CD4-positive, alpha-beta T cell treated with Interleukin-4 for 4 hours (primary cell): ENCODE results near the gene NPR2.
A peak's percentile ranks its signal among the peaks of the same experiment; 100 is the strongest.

Source experiments
- DNase-seq: peaks from one replicate; pipeline ENCODE4 v3.0.0-alpha.2; 2020

Gene NPR2

DNA sequence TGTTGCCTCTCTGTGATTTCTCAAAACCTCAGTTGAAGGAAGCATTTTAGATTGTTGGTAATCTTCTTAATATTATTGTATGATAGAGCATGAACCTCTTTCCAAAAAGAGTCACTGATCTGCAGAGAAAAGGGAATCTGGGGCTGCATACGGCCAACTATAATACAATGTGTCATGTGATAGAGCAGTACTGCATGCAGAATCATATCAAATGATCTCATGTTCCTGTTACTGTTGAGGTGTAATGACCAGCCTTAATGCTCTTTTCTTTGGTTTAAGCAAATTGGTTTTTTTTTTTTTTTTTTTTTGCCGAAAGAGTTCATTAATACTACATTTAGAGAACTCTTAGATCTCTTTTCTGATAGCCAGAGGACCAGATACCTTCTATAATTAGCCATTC is 24.4 kb upstream of the NPR2 start:
- DNase-seq = no peak

DNA sequence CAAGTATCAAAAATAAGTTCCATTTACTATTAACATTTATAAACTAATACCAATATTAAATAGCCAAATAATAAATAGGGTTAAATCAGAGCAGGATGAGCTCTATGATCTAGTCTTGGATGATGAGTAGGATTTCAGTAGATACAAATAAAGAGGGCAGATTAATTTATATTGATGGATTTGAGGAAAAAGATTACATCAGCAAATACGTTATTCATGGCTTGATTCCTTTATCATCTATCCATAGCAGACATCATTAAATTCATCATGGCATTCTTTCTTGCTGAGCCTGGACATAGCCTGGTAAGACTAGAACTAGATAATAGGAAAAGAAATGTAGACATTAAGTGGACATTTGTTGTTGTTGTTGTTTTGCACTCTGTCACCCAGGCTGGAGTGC is 23.9 kb upstream of the NPR2 start:
- no peak for DNase-seq

DNA sequence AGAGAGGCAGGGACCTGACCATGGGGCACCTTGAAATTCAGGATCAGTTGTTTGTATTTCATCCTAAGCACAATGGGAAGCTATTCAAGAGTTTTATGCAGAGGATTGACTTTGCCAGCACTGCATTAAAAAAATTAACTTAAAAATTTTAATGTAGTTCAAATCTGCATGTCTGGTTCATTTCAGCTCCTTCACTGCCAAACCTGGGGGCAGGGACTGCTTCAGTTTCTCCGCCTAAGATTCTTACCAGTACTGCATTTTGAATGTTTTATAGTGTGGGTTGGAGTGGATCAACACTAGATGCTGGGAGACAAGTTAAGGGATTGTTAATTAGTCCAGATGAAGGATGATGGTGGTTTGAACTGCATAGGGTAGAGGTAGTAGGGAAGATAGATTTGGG is 21.6 kb upstream of the NPR2 start:
- DNase-seq = no peak

DNA sequence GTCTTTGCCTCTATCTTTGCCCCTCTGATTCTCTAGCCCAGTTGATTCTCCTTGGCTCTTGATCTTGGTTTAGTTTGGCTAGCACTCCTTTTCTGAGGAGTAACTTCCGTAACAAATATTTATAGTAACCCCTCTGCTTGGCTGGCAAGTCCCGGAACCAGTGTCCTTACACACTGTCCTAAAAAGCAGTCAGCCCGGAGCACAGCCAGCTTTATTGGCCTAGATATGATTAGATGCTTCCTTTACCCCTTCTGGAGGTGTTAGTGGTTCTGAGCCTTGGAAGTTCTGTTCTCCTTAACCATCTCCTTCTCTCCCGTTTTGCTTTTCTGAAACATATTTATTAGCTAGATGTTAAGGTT is 20.3 kb upstream of the NPR2 start:
- DNase-seq = no peak

DNA sequence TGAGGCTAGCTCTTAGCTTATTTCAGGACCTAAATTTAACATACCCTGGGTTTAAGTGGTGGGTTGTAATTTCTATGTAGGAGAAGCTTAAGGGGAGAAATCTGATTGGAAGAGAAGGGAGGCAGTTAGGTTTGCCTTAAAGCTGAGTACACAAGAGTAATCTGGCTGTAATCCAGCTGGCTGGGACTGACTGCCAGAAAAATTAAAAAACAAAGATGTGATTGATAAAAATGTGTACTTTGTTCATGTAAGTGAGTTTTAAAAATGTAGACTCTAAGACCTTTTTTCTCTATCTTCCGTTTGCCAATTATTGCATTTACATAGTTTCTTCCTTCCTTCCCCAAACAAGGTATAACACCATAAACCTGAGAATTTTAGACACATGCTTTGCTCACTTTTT is 19.9 kb upstream of the NPR2 start:
- DNase-seq = no peak

DNA sequence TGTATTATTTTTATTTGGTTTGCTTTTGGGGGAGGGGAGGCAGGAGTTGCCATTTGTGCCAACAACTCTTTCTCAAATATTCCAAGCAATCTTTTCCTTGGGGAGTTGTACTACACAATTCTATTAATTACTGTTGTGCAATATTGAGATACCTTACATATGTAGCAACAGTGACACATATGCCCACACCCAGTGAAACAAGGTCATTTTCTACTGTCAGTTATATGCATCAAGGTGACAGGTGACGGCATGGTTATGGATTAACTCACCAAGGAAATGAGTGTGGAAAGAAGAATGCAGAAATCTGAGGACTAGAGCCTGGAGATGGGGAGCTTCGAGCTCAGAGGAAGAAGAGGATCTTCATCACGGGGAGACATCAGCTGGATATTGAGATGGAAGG is 19.4 kb upstream of the NPR2 start:
- DNase-seq = no peak

DNA sequence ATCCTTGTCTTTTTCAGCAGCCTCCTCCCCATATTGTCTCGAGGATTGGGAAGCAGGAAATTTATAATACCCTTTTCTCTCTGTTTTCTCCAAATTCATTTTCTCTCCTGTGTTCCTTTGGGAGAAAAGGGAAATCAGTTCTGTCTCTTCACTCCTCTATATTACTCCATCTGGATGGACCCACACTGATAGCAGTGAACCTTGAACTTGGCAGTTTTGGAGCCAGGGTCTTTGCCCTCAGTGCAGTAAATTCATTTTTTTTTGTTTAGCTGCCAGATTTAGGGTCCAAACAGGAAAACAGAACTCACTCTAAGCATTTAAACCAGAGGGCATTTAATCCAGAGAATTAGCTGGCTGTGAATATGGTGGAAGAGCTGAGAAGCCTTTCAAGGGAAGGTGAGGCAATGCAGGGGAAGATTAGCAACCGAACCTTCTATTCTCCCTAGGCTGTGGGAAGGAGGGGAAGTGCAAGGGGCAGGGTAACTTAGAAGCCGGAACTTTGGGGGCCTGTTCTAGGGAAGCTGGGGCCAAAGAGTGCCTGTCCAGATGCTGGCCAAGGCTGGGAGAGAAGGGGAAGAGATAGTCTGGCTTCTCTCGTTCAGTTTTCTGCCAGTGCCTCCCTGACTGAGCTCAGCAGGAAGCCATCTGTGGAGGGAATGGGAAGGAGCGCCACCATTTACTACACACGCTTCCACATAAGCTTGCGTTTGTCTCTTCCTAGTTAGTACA is 16.3 kb upstream of the NPR2 start:
- DNase-seq = no peak

DNA sequence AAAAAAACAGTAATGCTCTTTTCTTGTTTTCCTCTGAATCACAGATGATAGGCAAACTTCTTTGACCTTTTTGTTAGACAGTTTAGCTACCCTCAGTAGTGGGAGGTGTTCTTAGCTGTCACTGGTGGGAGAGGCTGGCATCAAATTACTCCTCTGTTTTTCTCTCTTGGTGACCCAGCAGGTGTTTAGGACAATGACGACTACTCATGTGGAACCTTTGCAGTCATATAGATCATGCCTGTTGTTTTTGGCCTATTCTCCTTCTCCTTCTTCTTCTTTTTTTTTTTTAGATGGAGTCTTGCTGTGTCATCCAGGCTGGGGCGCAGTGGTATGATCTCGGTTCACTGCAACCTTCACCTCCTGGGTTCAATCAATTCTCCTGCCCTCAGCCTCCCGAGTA is 15.4 kb upstream of the NPR2 start:
- DNase-seq = no peak

DNA sequence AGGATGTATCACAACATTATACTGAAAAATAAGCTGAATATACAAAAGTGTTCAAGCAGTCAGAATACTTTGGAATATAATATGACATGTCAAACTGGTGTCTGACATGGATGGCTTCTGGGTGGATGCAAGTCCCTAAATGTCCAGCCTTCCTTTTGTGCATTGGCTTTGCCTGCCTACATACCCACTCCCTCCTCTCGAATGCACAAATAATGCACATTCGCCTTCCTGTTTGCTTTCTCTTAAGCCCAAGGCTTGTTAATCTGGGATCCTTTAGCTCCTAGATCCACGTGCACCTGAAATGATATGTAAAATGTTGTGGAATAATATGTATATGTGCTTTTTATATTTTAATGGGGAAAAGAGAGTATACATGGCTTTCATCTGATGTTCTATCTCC is 12.9 kb upstream of the NPR2 start:
- DNase-seq = no peak

DNA sequence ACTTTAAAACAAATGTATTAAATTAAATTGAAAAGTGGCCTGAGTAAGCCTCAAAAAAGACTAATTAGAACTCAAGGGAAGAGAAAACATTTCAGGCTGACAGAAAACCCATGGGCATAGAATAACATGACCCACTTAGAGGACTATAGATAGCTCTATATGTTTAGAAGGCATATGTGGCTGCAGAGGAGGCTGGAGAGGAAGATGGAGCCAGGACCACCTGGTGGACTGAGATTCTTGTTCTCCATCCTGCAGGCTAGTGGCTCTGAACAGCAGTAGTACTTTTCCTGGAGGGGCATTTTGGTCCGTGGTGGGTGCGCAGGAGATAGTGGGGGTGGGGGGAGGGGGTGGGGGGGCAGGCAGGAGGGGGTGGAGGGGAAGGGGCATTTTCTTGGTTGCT is 10.3 kb upstream of the NPR2 start:
- no peak for DNase-seq

DNA sequence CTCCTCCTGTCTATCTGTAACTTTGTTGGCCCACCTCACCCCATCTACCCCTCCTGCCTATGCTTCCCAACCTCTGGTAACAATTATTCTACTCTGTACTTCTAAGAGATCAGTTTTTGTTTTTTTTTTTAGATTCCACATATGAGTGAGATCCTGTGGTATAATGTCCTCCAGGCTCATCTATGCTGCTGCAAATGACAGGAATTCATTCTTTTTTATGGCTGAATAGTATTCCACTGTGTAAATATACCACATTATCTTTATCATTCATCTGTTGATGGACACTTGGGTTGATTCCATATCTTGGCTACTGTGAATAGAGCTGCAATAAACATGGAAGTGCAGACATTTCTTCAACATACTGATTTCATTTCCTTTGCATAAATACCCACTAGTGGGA is 8.0 kb upstream of the NPR2 start:
- no peak for DNase-seq

DNA sequence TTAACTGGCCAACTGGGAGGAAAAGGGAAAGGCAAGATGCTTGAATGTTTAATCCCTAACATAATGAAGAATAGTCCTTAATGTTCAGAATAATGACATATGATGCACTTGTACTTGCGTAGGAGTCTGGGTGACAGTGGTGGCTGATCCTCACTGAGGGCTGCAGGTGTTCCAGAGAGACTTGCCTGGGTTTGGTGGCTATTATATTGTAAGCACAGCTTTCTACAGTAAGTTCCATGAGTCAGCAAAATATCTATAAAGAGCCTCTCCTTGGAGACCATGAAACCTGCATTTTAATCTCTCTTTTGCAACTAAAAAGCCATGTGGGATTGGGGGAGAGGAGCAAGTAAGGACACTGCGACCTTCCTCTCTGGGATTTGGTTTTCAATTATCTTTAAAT is 1.9 kb upstream of the NPR2 start:
- DNase-seq = no peak

DNA sequence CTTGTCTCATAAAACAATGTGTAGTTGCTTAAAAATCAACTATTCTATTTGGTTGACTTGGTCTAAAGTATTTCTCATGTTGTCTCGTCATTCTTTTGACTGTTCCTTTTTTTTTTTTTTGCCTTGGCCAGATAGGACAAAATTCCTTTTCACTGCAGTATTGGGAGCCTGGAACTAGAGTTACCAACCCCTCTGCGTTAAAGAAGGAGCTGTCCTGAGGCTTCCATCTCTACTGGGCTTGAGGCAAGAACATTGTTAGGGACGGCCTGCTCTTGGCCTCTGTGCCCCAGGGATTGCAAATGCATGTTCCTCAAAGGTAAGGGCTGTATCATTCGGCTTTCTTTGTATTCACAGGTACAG is 1.4 kb upstream of the NPR2 start:
- no peak for DNase-seq

DNA sequence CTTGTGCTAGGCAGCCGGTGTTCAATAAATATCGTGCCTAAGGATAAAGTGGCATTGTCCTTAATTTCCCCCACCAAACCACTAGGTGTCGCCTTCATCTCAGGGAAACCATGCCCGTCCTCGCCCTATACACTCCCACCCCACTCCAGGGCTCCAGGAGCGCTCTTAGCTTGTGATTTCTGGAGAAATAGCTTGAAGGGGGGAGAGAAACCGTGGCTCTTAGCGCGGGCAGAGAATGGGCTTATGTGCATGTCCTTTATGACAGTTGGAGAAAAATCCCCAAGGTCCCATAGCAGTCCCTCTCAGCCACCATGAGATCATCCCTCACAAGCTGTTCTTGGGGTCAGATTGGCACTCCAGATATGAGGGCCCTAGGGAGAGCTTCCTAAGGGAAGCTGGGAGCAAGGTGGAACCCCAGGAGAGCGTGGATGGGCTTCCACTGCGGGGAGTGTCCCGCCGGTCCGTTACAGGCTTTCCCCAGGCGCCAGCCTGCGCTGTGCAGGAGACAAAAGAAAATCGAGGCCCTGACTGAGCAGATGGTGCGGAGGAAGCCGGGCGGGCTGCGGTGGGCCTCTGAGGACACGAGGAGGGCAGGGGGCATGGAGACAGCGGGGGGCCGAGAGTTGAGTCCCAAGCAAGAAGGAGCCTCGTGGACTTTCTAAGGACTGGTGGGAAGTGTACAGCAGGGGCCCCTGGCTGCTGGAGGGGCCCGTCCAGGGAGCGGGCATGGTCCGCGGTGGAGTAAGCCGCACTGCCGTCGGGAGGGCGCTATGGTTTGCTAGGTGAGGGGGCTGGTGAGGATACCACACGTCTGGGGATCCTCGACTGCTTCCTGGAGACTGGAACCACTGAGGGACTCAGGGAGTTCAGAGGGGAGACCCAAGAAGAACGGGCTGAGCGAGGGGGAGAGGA is 750 bp upstream of the NPR2 start:
- DNase-seq = peak; percentile 71

DNA sequence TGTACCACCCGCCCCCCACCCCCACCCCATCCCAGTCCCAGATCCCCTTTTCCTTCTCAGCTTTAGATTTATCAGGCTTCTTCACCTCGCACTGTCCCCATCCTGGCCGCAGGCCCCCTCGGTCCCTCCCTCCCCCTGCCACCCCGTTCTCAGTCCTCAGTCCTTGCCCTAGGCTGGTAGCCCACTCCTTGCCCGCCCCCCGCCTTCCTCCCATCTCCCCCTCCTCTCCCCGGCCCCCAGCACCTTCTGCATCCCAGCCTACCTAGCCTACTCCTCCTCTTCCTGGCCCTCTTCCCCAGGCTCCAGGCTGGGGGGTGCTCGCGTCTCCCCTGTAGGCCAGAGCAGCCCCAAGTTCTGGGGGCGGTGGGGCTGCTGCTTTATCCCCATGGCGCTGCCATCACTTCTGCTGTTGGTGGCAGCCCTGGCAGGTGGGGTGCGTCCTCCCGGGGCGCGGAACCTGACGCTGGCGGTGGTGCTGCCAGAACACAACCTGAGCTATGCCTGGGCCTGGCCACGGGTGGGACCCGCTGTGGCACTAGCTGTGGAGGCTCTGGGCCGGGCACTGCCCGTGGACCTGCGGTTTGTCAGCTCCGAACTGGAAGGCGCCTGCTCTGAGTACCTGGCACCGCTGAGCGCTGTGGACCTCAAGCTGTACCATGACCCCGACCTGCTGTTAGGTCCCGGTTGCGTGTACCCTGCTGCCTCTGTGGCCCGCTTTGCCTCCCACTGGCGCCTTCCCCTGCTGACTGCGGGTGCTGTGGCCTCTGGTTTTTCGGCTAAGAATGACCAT is 828 bp downstream of the NPR2 start:
- no peak for DNase-seq

DNA sequence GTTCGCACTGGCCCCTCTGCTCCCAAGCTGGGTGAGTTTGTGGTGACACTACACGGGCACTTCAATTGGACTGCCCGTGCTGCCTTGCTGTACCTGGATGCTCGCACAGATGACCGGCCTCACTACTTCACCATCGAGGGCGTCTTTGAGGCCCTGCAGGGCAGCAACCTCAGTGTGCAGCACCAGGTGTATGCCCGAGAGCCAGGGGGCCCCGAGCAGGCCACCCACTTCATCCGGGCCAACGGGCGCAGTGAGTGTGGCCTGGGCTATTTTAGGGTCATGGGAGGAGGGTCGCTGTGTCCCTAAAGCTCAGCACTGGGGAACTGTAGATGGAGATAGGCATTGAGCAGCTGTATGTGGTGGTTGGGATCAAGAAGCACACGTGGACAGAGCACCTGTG is 1.4 kb downstream of the NPR2 start:
- no peak for DNase-seq

DNA sequence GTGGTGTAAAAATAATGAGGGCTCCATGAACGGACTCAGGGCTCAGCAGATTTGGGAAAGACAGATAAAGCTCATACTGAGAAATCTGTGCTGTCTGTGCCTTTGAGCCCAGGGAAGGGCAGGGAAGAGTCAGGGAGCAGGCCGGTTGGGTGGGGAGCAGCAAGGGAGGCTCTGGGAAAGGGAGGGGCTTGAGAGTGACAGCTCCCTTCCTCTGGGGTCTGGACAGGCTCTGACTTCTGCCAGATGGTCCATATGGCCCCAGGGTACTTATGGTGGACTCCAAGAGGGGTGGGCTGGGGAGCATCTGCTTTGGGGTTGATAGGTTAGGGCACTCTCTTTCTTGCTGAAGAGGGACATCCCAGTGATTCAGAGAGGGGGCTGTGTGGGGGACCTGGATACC is 2.1 kb downstream of the NPR2 start:
- no peak for DNase-seq

DNA sequence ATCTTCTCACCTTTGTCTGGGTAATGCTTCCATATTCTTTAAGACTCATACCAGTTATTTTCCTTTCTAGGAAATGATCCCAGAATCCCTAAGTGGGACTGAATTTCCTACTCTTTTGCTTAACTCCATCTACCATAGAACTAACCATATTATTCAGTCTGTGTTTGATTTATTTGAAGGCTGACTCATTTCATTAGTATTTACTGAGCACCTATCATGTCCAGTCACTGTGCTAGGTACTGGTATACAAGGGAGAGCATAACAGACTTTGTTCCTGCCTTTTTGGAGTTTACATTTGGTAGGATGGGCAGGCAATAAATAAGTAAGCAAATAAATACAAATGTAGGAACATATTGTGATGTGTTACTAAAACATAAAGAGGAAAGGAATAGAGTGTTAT is 4.3 kb downstream of the NPR2 start:
- no peak for DNase-seq

DNA sequence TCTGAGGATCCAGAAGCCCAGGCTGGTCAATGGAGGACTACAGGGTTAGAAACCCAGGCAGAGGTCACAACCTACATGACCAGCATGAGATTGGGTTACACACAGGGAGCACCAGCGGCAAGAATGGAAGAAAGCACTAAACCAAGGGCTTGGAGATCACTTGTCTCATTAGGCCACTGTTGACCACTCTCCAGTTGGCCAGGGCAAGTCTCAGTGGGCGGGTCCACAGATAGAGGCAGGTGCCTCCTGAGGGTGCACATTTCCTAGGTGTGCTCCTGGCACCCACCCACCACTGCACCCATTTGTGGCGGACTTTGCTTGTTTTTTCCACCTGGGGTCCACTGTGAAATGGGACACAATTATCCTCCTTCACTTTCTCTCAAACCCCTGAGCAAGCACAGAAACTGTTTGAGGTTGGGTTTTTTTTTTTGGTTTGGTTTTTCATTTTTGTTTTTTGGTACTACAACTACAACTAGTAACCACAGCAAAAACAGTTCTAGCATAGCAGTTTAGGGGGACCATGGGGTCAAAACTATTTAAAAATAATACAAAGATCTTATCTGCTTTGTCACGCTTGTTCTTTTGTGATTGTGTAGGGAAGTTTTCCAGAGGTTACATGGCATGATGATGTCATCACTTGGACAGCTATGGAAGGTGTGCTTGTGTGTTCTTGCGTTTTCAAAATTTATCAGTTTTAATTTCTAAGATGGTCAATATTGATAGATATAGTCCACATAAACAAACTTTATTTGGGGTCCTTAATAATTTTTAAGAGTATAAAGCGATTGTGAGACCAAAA is 6.1 kb downstream of the NPR2 start:
- DNase-seq = no peak

DNA sequence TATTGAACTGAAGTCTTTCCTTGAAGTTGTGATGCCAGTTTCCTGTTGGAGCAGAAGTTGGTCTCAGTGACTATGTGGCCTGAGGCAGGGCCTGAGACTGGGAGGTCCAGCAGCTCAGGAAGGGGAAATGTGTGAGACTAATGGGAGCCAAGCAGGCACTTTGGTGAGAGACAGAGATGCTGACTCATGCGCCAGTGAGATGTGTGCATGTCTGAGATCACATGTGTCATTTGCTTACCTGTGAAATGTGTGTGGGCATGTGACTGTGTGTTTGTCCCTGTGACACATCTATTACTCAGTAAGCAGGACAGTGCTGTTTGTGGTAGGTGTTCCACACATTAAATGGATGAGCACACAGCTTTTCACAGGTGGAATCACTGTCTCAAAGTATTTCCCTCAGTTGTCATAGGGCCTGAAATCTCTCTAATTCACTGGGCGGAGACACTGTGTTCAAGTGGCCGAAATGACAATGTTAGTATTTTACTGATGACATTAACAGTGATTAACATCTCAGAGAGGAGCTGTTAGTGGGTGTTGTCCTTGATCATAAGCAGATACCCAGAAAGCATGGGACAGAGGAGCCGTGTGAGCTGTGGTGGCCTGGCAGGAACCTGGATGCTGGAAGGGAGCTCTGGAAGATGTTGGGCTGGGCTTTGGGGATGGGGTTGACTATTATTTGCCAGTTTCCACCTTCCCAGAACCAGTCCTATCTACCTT is 7.4 kb downstream of the NPR2 start:
- DNase-seq = peak; percentile 36

DNA sequence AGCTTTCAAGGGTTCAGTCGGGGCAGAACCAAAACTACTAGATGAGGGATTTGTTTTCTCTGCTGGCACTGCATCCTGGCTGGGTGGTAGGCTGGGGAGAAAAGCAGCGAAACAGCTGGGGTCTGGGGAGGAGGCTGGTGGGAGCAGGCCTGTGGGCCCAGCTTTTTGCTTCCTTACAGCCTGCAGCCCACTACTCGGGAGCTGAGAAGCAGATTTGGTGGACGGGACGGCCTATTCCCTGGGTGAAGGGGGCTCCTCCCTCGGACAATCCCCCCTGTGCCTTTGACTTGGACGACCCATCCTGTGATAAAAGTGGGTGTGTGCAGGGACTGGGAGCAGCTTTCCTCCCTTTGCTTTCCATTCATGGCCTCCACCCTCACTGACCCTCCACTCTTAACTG is 9.1 kb downstream of the NPR2 start:
- DNase-seq = no peak
